ENCODE results near the gene CEP70.

The CEP70 gene

DNA sequence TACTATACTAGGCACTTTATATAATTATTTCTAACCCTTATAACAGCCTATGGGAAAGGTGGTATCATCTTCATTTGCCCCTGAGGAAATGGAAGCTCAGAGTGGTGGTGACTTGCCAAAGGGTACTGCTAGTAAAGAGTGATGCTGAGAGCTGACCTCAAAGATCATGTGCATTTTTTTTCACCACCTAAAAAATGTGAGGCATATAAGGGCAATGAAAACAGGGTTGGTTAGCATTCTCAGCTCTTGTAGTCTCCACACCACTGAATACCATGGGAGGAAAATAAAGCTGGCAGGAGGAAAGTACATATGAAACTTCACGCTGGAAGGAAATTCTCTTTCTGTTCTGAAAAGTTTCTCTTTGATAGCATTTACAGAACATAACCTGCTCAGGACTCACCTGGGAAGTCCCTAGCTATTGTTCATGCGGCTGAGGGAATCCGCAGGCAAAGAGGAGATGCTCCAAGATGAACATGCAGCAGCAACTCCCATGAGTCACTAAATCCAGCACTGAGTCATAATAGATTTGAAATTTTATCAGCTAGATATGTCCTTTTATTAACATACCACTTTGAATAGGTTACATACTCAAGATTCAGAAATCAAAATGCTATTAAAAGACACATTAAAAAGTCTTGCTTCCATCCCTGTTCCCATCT lies 31.8 kb upstream of the CEP70 start:
- Histone ChIP-seq H3K4me3 (replicated peaks; ENCODE audit: insufficient read depth, low read length) (no peak overlapping the region), H3K27ac (replicated peaks) (no peak overlapping the region), H3K27me3 (ENCODE audit: insufficient read depth, poor library complexity, severe bottlenecking) (peaks cover 4% of the 10 kb centered on the region)
- no peak for DNase-seq (ENCODE audit: low read depth in 1 of 2, low spot score in 1 of 2)
- TF ChIP-seq SPI1 (IDR thresholded peaks at IDR 0.05; ENCODE audit: borderline replicate concordance, low read depth): no peak
- TF ChIP-seq, protein P1, sequence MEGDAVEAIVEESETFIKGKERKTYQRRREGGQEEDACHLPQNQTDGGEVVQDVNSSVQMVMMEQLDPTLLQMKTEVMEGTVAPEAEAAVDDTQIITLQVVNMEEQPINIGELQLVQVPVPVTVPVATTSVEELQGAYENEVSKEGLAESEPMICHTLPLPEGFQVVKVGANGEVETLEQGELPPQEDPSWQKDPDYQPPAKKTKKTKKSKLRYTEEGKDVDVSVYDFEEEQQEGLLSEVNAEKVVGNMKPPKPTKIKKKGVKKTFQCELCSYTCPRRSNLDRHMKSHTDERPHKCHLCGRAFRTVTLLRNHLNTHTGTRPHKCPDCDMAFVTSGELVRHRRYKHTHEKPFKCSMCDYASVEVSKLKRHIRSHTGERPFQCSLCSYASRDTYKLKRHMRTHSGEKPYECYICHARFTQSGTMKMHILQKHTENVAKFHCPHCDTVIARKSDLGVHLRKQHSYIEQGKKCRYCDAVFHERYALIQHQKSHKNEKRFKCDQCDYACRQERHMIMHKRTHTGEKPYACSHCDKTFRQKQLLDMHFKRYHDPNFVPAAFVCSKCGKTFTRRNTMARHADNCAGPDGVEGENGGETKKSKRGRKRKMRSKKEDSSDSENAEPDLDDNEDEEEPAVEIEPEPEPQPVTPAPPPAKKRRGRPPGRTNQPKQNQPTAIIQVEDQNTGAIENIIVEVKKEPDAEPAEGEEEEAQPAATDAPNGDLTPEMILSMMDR (IDR thresholded peaks at IDR 0.05; ENCODE audit: insufficient read depth, low read length): no peak

DNA sequence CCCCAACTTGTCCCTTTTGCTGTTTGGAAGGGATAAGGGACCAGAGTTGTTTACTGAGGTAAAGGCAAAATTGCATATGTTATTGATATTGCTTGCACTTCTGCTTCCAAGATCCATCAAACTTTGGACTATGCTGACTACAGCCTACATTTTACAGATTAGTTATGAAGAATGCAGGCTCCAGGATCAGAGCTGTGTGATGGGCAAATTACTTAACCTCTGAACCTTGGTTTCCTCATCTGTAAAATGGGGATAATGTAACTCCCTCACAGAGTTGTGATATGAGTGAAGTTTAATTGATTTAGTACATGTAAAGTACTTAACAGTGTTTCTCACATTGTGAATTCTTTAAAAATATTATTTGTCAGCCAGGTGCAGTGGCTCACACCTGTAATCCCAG lies 30.5 kb upstream of the CEP70 start:
- H3K4me3 ChIP-seq (replicated peaks; ENCODE audit: insufficient read depth, low read length): no peak overlapping the region
- H3K27ac ChIP-seq (replicated peaks): no peak overlapping the region
- H3K27me3 ChIP-seq (ENCODE audit: insufficient read depth, poor library complexity, severe bottlenecking): peaks cover 4% of the 10 kb centered on the region
- TF ChIP-seq GABPA (IDR thresholded peaks at IDR 0.05; ENCODE audit: low read depth): no peak
- TF ChIP-seq POLR2AphosphoS5 (IDR thresholded peaks at IDR 0.05; ENCODE audit: low read depth): no peak
- TF ChIP-seq, protein P1 (IDR thresholded peaks at IDR 0.05; ENCODE audit: insufficient read depth, low read length): no peak
- TF ChIP-seq SPI1 (IDR thresholded peaks at IDR 0.05; ENCODE audit: borderline replicate concordance, low read depth): no peak
- no peak for DNase-seq (ENCODE audit: low read depth in 1 of 2, low spot score in 1 of 2)

DNA sequence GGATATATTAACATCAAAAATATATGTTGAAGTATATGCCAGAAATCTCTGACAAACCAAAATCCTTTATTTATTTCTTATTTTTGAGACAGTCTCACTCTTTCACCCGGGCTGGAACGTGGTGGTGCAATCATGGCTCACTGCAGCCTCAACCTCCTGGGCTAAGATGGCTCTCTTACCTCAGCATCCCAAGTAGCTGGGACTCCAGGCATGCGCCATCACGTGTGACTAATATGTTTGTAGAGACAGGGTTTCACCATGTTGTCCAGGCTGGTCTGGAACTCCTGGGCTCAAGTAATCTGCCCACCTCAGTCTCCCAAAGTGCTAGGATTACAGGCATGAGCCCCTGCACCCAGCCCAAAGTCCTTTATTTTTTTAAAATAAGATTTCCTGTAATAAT lies 26.4 kb upstream of the CEP70 start:
- Histone ChIP-seq H3K27me3 (ENCODE audit: insufficient read depth, poor library complexity, severe bottlenecking) (peaks cover 4% of the 10 kb centered on the region), H3K4me3 (replicated peaks; ENCODE audit: insufficient read depth, low read length) (no peak overlapping the region), H3K27ac (replicated peaks) (no peak overlapping the region)
- TF ChIP-seq, protein P2, sequence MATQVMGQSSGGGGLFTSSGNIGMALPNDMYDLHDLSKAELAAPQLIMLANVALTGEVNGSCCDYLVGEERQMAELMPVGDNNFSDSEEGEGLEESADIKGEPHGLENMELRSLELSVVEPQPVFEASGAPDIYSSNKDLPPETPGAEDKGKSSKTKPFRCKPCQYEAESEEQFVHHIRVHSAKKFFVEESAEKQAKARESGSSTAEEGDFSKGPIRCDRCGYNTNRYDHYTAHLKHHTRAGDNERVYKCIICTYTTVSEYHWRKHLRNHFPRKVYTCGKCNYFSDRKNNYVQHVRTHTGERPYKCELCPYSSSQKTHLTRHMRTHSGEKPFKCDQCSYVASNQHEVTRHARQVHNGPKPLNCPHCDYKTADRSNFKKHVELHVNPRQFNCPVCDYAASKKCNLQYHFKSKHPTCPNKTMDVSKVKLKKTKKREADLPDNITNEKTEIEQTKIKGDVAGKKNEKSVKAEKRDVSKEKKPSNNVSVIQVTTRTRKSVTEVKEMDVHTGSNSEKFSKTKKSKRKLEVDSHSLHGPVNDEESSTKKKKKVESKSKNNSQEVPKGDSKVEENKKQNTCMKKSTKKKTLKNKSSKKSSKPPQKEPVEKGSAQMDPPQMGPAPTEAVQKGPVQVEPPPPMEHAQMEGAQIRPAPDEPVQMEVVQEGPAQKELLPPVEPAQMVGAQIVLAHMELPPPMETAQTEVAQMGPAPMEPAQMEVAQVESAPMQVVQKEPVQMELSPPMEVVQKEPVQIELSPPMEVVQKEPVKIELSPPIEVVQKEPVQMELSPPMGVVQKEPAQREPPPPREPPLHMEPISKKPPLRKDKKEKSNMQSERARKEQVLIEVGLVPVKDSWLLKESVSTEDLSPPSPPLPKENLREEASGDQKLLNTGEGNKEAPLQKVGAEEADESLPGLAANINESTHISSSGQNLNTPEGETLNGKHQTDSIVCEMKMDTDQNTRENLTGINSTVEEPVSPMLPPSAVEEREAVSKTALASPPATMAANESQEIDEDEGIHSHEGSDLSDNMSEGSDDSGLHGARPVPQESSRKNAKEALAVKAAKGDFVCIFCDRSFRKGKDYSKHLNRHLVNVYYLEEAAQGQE (IDR thresholded peaks at IDR 0.05; ENCODE audit: insufficient replicate concordance, low read depth): no peak
- TF ChIP-seq, protein P1 (IDR thresholded peaks at IDR 0.05; ENCODE audit: insufficient read depth, low read length): no peak
- TF ChIP-seq GABPA (IDR thresholded peaks at IDR 0.05; ENCODE audit: low read depth) (no peak), SPI1 (IDR thresholded peaks at IDR 0.05; ENCODE audit: borderline replicate concordance, low read depth) (no peak), POLR2AphosphoS5 (IDR thresholded peaks at IDR 0.05; ENCODE audit: low read depth) (no peak)
- DNase-seq (ENCODE audit: low read depth in 1 of 2, low spot score in 1 of 2): no peak

DNA sequence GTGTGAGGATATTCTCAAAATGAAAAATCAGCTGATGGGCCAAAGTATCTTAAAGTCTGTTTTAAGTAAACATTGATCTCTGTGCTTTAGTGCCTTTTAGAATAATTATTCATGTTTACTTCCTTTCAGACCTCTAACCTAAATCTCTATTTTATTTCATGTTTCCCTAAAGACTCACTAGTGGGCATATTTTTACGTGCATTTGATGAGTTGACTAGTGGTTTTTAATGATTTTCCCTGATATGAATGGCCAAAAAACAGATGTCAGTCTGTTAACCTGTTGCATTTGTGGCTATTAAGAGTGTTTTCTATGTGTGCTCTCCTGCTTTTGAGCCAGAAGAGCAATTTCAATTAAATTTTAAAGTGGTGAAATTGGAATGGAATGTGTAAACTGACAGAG lies 21.4 kb upstream of the CEP70 start:
- H3K27me3 ChIP-seq (ENCODE audit: insufficient read depth, poor library complexity, severe bottlenecking): peaks cover 2% of the 10 kb centered on the region
- no peak overlapping the region for H3K4me3 ChIP-seq (replicated peaks; ENCODE audit: insufficient read depth, low read length)
- DNase-seq (ENCODE audit: low read depth in 1 of 2, low spot score in 1 of 2): no peak
- TF ChIP-seq, protein P2 (IDR thresholded peaks at IDR 0.05; ENCODE audit: insufficient replicate concordance, low read depth): no peak
- TF ChIP-seq GABPA (IDR thresholded peaks at IDR 0.05; ENCODE audit: low read depth) (no peak), SPI1 (IDR thresholded peaks at IDR 0.05; ENCODE audit: borderline replicate concordance, low read depth) (no peak), POLR2AphosphoS5 (IDR thresholded peaks at IDR 0.05; ENCODE audit: low read depth) (no peak)
- TF ChIP-seq, protein P1 (IDR thresholded peaks at IDR 0.05; ENCODE audit: insufficient read depth, low read length): no peak
- no peak overlapping the region for H3K27ac ChIP-seq (replicated peaks)
